HG03060 (cell line): Measurements from ENCODE around the gene XYLT1.

ENCODE experiments used
- ATAC-seq: cut with Tn5 transposase; IDR thresholded peaks from one replicate; pipeline ENCODE4 v1.9.1; 2021; ENCODE audit warnings: low read depth, moderate number of reproducible peaks; ENCODE audit not compliant: unreplicated experiment

XYLT1 gene

GRCh38 chr16:17129971-17130370, 340.8 kb downstream of the XYLT1 start:
- ATAC-seq: no peak

GRCh38 chr16:17128791-17129190, 342.0 kb downstream of the XYLT1 start:
- no peak for ATAC-seq

GRCh38 chr16:17126156-17126555, 344.6 kb downstream of the XYLT1 start:
- no peak for ATAC-seq

- ATAC-seq: no peak
These were observed 345.1 kb downstream of the XYLT1 start for GRCh38 chr16:17125671-17126070.

GRCh38 chr16:17117906-17118577, 352.7 kb downstream of the XYLT1 start:
- no peak for ATAC-seq

GRCh38 chr16:17116595-17117322, 354.0 kb downstream of the XYLT1 start:
- ATAC-seq: no peak

GRCh38 chr16:17109413-17109812, 361.3 kb downstream of the XYLT1 start:
- ATAC-seq: no peak

- ATAC-seq: no peak
These were observed 362.2 kb downstream of the XYLT1 start for GRCh38 chr16:17108596-17108995.

GRCh38 chr16:17107450-17107849, 363.3 kb downstream of the XYLT1 start:
- no peak for ATAC-seq

- ATAC-seq: no peak
These were observed 364.4 kb downstream of the XYLT1 start for GRCh38 chr16:17106243-17106791.

GRCh38 chr16:17105239-17105797, 365.4 kb downstream of the XYLT1 start:
- ATAC-seq: no peak

- no peak for ATAC-seq
These were observed 366.1 kb downstream of the XYLT1 start for GRCh38 chr16:17104654-17105053.

GRCh38 chr16:17103216-17103615, 367.5 kb downstream of the XYLT1 start:
- no peak for ATAC-seq

GRCh38 chr16:17101646-17102045, 369.1 kb downstream of the XYLT1 start:
- ATAC-seq: no peak

- no peak for ATAC-seq
These were observed 372.1 kb downstream of the XYLT1 start for GRCh38 chr16:17098685-17099084.

- no peak for ATAC-seq
These were observed 386.6 kb downstream of the XYLT1 start for GRCh38 chr16:17084130-17084529.

GRCh38 chr16:17083628-17084027, 387.1 kb downstream of the XYLT1 start:
- ATAC-seq: no peak

- ATAC-seq: no peak
These were observed 388.5 kb downstream of the XYLT1 start for GRCh38 chr16:17082095-17082882.

GRCh38 chr16:17080105-17080504, 390.7 kb downstream of the XYLT1 start:
- ATAC-seq: no peak

- ATAC-seq: no peak
These were observed 391.7 kb downstream of the XYLT1 start for GRCh38 chr16:17078931-17079631.
